Stimulated activated CD8-positive, alpha-beta memory T cell treated with anti-CD3 and anti-CD28 coated beads, Interleukin-12 subunit alpha, Interleukin-12 subunit beta, amount 100 ng/mL, for 24 hours (primary cell): ENCODE data around the gene ERMP1.
"Not testable (repeated sequence)": the region's sequence is repeated elsewhere in the genome, so short reads cannot be mapped to it uniquely, and the experiment has no call there.

ENCODE experiments used
- DNase-seq: peaks from one replicate; pipeline ENCODE4 v3.0.0-alpha.2; 2020; ENCODE audit errors: extremely low read depth

ERMP1 gene

DNA sequence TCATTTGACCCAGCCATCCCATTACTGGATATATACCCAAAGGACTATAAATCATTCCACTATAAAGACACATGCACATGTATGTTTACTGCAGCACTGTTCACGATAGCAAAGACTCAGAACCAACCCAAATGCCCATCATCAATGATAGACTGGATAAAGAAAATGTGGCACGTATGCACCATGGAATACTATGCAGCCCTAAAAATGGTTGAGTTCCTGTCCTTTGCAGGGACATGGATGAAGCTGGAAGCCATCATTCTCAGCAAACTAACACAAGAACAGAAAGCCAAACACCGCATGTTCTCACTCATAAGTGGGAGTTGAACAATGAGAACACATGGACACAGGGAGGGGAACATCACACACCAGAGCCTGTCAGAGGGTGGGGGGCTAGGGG, 49.5 kb downstream of the ERMP1 start:
- not testable (repeated sequence) for DNase-seq

DNA sequence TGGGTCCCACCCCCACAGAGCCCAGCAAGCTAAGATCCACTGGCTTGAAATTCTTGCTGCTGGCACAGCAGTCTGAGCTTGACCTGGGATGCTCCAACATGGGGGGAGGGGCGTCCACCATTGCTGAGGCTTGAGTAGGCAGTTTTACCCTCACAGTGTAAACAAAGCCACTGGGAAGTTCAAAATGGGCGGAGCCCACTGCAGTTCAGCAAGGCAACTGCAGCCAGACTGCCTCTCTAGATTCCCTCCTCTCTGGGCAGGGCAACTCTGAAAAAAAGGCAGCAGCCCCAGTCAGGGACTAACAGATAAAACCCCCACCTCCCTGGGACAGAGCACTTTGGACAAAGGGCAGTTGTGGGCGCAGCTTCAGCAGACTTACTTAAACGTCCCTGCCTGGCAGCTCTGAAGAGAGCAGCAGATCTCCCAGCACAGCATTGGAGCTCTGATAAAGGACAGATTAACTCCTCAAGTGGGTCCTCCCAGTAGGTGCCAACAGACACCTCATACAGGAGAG, 53.2 kb downstream of the ERMP1 start:
- DNase-seq: not testable (repeated sequence)

DNA sequence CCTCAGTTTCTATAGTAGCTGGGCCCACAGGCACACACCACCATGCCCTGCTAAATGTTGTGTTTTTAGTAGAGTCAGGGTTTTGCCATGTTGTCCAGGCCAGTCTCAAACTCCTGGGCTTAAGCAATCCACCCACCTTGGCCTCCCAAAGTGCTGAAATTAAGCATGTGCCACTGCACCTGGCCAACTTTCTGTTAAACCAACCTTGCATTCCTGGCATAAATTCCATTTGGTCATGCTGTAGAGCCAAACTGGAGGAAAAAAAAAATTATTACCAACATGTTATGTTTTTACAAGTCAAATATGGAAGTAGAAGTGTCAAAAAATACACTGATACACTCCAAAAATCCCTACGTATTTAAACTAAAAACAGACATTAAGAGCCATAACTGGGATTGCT, 54.1 kb downstream of the ERMP1 start:
- DNase-seq: no peak

- DNase-seq: no peak
Observed at GRCh38 chr9:5773324-5773999, 59.5 kb downstream of the ERMP1 start.

DNA sequence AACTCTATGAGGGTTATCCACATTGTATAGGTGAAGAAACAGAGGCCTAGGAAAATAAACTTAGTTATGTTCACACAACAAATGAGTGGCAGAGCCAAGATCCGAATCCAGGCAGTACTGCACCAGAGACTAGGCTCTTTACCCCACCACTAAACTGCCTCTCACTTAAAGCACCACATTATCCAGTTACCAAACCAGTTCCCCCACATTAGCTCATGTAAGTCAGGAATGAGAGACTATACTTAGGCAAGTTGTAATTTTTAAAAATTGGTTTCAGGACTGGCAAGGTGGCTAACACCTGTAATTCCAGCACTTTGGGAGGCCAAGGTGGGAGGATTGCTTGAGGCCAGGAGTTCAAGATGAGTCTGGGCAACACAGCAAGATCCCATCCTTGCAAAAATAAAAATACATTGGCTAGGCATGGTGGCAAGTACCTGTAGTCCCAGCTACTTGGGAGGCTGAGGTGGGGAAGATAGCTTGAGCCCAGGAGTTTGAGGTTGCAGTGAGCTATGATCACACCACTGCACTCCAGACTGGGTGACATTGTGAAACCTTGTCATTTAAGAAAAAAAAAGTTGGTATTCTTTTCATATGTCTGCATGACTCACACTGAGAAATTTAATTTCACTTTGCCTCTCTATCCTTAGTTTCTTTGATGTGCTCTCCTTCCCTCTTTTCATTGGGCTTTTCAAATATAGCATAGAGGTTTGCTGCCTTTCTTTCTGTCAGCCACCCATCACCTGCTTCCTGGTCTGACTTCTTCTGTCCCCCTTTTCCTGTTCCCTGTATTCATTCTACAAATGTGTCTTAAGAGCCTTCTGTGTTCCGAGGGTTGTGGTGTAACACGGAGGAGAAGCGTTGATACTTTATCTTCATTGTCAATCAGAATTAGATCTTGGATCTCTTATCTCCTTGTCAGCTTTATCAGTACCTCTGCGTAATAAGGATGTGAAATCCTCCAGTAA, 64.7 kb downstream of the ERMP1 start:
- no peak for DNase-seq

- no peak for DNase-seq
Observed at GRCh38 chr9:5764130-5764868, 68.6 kb downstream of the ERMP1 start.

GRCh38 chr9:5762421-5762820, 70.5 kb downstream of the ERMP1 start:
- DNase-seq: no peak

GRCh38 chr9:5760338-5760737, 72.6 kb downstream of the ERMP1 start:
- no peak for DNase-seq

DNA sequence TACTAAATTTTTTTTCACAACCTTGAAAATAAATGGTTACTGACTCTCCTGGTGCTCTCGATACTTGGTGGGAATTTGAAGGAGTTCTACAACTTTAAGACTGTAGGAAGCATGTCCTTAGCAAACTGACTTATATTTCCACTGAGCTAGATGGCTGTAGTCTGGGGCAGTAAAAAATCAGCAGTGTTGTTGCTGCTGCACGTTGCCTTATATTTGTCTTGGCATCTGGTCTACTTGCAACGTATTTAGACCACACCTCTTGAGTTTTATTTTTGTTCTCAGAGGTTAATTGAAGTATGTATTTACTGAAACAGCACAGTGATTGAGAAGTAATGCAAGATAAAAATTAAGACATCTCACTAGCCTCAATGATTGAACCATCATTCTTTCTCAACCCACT, 76.3 kb downstream of the ERMP1 start:
- DNase-seq: no peak

DNA sequence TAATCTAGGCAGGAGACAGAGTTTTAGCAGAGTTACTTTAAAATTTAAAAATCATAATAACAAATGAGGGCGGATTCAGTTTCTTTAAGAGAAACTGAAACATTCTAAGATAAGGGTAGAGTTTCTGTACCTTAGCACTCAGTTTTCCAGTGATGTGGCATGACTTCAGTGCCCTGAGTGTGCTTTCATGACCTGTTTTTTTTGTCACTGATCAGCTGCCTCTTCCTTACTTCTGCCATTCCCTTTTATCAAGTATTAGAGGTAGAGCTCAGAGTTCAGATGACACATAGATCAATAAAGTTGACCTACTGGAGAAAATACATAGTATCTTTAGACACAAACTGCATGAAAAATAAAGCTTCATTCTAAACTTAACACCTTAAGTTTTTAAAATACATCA, 82.3 kb downstream of the ERMP1 start:
- no peak for DNase-seq

- DNase-seq: no peak
Observed at GRCh38 chr9:5749306-5749705, 83.6 kb downstream of the ERMP1 start.

GRCh38 chr9:5748438-5748837, 84.5 kb downstream of the ERMP1 start:
- no peak for DNase-seq

GRCh38 chr9:5743109-5743508, 89.8 kb downstream of the ERMP1 start:
- DNase-seq: no peak

DNA sequence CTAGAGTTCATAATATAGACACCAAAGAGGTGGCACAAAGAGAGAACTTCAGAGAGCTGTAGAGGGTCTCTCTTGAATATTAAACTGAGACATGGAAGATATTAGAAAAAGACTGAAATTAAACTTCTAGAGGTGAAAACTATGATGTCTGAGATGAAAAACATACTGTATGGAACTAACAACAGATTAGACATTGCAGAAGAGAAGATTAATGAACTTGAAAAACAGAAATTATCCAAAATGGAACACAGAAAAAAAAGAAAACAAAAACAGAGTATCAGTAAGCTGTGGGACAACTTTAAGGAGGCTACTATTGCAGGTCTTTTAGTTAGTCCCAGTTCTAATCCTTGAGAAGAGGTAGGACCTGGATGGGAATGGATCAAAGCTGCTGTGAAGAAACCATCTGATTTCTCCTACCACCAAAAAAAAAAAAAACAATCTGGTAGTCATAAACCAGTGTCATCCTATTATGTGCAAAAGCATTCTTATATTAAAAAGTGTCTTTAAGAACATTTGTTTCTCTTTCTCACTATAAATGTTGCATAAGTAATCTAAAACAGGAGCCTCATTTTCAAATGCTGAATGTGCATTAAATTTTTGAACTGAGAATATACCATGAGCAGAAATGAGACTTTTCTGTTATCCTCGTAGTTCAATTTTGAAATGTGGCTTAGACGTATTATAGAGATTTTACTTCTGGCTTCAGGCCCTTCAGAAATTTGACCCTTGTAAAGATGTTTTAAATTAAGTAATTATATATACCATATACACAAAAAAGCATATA, 96.2 kb downstream of the ERMP1 start:
- no peak for DNase-seq

DNA sequence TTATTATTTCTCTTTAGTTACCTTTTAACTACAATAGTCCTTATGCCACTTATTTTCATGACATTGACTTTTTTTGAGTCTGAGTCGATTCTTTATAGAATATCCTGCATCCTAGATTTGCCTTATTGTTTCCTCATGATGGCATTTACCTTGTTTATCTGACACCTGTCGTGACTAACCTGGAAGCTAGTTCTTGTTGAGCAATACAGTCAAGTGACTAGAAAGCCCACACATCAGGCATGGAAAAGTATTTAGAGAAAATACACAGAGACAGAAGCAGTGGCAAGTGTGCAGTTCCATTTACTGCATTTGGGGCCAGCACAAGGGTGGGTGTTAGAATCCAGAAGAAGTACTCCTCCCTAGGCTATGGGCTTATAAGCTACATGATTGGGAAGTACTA, 97.8 kb downstream of the ERMP1 start:
- no peak for DNase-seq
